GM19099 (cell line): ENCODE data around the gene HOXB4.

Experiments used
- POLR2A ChIP-seq: IDR thresholded peaks from 3 replicates; pipeline ENCODE4 v1.6.1; 2011; ENCODE audit warnings: low read depth; ENCODE audit not compliant: insufficient read length; ENCODE audit errors: extremely low read depth

The HOXB4 gene

DNA sequence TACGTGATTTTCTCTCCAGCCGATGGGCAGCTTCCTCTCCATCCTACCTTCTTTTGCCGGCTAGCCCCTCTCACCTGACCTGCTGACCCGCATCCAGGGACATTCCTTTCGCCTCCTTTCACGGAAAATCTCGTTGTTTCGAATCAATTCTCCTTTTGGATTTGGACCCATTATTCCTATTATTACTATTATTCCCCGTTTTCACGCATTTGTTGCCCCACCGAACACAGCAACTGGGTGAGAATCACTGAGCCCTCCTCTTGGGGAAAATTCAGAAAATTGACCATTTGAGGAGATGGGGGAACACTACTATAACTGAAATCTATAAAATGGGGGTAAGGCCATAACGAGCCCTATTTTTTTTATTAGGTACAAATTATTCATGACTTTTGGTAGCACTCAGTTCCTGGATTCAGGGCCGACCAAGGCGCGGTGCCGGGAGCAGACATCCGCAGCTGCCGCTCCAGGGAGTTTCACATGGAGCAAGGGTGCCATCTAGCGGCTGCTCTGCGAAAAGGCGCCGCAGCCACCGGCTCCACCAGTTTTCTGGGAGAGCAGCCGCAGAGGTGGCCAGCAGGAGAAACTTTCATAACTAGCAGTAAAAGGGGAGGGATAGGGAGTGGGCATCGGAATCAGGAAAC, 40.2 kb upstream of the HOXB4 start:
- no peak for TF ChIP-seq POLR2A

DNA sequence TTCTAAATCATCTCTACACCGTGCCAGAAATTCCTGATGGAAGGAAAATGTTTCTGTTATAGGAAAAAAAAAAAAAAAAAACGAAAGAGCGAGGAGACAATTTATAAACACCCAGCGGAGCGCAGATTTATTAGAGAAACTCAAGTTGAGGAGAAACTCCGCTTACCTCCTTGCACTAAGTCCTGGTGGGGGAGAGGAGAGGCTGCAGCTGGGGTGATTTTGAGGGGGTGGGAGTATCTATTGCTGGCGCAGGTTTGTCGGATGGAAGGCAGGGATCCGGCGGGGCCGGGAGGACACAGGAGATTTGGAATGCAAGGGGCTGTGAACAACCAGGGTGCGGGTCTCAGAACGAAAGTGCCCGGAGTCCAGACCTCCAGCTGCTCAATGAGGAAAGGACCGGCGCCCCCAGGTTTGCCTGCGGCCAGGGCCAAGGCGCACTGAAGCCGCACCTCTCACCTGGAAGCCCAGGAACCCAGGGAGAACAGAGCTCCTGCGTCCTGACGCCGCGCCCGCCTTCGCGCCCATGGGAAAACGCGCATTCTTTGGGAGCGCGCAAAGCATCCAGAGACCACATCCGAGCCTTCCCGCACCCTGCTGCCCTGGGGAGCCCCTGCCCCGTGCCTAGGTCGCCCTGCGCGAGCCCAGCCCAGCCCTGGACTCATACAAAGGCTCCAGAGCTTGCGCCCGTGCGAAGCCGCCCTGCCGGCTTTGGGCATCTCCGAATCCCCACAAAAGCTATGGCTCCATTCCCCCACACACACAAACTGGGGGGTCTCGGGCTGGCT, 39.5 kb upstream of the HOXB4 start:
- TF ChIP-seq POLR2A: no peak

DNA sequence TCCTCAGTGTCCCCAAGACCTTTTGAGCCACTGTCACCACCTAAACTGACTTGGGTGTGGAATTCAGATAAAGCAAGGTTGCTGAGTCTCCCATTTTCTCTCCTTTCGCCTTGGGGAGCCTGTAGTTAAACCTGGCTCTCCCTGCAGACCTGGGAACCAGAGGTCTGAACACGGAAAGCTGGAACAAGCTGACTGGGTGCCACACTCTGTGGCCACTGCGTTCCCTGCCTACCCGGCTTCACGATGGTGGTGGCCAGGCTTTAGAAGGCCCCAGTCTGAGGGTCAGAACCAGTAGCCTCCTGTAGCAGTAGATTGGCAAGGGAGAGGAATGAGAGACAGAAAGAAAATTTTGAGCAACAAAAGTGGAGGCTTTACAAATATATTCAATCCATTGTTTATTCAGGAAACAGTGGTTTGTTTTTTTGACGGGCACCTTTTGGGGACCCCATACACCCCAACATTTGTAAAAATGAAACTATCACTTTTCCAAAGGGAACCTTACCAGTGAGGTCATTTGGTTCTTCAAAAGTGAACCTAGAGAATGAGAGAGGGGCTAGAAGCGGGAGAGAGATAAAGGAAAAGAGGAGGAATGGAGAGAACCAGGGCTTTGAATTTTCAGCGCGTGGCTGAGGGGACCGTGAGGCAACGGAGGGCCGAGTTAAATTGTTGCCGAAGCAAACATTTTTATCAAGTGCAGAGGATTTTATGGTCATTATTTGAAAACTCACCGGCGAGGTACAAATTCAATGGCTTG, 38.7 kb upstream of the HOXB4 start:
- TF ChIP-seq POLR2A: no peak

DNA sequence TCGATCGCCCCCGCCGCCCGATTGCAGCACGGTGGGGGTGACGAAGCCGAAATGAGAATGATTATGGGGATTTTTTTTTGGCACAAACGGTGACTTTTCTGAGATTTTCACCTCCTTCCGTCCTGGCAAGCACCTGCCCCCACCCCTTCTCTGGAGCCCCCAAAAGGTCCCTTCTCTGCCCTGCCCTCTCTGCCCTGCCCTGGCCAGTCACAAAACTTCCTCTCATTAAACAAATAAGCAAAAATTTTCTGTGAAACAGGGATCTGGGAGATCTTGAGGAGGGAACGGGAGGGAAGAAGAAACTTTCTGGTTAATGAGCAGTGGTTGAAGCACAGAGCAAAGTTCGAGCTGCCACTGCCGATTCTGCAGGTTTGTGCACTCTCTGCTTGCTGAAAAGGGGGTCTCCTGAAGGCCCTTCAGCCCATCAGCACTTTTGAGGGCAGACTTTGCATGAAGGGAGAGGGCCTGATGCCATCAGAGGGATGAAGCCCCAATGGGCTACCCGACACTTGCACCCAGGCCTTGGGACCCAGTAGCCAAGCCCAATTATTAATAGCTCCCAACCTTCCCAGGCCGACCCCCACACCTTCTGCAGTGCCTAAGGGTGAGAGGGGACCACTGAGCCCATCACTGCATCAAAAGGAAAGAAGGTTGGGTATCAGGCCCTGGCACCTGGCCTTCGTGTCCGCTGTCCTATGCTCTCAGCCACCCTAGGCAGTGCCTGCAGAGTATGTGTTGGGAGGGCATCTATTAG, 38.0 kb upstream of the HOXB4 start:
- TF ChIP-seq POLR2A: no peak

DNA sequence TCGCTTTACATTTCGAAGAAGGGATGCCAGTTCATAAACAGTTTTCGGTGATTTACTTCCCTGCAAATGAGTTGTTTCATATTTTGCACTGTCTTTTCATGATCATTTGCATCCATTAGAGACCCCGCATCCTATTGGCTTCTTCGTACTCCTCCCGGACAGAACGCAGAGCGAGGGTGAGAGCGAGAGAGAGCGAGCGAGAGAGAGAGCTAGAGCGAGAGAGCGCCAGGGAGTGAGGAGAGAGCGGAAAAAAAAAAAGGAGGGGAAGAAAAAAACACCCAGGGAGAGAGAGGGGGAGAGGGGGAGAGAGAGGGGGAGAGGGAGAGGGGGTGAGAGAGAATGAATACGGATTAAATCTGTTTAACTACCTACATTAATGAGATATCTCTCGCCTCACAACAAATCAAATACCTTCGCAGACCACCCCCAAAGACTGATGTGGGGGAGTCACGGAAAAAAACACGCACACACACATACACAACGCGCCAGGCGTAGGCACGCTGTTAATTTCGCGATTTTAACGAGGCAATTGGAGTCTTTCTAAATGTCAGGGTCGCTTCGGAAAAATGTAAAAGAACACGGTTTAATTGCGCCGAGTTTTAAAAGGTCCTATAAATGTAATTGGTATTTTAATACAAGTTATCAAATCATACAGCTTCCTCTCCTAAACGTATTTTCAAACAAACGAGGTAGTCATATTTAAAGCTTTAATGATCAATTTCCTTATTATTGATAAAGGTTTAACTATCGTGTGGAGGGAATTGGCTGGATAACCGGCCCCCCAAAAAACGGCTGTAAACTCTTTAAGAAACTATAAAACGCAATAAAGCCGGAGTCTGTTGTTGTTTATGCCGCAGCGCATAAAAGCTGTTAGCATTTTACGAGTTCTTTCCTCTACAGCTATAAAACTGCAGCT, 37.2 kb upstream of the HOXB4 start, which contains the start of gene HOXB8:
Gene HOXB8, minus strand, starts transcription at position 246 of the 916 bp plus-strand sequence. CDS start 588 bp downstream, outside the sequence.
- TF ChIP-seq POLR2A: no peak

DNA sequence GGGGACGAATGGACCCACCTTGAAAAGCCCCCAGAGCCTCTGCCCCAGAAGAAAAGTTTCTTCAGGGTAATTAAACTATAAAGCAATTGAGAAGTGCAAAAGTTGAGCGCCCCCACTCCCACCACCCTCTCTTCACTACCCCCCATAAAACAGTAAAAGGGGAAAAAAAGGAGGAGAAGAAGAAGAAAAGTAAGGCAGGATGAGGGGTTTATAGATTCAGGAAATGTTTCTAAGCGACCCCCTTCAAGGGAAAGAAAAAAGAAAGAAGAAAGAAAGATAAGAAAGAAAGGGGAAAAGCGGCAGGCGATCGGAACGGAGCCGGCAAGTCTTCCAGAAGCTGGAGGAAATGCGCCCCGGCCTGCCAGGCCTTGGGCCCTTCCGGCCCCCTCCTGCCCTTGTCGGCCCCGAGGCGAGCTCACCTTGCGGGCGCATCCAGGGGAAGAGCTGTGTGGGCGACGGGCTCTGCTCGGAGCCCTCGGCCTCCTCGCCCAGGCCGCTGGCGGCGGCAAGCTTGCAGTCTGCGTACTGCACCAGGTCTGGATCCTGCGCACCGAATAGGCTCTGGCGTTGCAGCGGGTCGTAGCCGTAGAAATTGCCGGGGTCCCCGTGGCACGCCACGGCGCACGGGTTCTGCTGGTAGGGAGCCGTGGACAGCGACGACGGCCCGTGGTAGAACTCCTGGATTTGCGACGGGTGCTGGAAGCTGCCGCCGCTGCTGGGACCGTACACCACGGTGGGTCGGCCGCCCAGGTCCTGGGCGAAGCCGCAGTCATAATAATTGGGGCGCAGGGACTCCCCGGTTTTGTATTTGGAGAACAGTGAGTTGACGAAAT, 35.9 kb upstream of the HOXB4 start:
- no peak for TF ChIP-seq POLR2A

DNA sequence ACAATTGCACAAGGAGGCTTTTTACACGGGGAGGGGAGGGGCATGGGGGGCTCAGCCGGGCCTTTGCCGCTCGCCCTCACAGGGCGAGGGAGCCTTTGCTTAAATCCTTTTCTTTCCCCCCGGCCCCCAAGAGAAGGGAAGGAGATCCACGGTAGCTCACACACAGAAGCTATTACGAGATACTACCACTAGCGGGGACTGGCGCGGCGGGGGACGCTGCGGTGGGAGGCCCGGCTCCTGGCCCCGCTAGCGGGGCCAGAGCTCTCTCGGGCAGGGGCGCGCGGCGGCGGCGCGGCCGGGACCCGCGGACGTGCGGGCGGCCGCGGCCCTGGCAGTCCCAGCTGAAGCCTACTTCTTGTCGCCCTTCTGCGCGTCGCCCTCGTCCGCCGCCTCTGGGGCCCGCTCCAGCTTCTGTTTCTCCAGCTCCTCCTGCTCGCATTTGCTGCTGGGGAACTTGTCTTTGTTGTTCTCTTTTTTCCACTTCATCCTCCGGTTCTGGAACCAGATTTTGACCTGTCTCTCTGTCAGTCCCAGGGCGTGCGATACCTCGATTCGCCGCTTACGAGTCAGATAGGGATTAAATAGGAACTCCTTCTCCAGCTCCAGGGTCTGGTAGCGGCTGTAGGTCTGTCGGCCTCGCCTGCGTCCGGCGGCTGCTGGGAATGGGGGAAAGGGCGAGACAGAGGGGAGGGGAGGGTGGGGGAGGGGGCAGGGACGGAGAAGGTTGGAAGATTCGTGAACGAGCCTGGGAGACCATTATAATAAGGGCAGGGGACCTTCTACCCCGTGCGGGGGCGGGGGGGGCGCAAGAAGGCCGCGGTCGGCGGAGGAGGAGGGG, 34.9 kb upstream of the HOXB4 start:
- TF ChIP-seq POLR2A: no peak

DNA sequence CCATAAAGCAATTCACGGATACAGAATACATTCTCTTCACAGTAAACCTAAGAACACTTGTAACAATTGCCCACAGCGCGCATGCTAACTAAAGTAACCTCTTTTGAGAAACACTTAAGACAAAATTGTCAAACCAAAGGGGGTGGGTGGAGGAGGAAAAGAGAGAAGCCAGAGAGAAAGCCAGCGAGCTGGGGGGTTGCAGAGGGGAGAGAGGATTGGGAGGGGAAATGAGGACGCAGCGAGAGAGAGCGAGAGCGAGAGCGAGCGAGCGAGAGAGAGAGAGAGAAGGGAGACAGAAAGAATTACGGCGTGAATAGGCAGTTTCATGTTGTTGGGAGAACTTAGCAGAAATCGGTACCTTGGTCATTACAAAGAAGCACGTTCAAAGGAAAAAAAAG, 34.3 kb upstream of the HOXB4 start:
- no peak for TF ChIP-seq POLR2A

DNA sequence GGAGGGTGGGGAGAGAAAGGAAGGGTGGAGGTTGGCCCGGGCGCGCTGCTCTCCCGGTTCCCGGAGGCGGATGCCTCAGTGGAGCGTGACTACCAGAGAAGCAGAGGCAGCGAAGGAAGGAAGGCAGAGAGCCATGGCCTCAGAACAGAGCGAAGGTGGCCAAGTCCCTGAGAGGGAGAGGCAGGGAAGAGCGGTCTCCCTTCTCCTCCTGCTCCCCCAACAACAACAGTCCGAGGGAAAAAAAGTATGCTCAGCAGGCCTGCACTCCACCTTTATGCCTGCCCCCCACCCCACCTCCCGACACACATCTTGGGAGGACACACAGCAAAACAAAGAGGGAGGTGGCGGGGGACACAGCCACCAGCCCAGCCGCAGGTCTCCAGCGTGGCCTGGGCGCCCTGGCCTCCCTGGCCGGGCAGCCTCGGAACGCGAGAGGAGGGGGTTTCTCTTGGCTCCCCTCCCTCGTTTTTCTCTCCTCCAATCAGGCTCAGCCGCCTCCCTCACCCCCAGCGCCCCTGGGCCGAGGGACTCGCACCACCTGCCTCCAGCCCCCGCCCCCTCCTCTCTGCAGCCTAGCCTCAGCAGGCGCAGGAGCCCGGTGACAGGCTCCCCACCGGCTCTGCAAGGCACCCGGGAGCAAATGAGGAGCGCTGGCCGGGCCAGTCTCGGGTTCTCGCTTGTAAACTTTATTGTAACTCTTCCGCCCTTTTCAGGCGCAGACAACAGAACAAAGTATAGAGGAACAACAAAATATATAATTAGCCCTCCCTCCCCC, 33.7 kb upstream of the HOXB4 start:
- TF ChIP-seq POLR2A: no peak

DNA sequence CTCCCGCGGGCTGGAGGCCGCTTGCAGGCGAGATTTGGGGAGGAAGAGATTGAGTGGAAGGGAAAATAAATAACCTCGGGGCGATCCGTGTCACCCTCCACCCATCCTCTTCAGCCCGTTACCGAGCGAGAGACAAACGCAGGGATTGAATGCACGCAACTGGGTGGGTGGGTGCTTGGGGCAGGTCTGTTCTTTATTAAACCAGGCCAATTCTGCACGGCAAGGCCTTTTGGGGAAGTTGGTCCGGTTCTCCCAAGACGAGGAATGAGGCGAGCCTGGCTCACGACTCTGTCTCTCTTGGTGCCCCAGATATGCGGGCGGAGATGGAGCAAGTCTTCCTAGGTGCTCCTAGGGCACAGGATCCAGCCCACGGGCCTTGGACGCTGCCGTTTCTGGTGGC, 33.1 kb upstream of the HOXB4 start:
- TF ChIP-seq POLR2A: no peak
